Right ventricle myocardium inferior (tissue), 1 donor: ENCODE measurements around the gene ESR1. TPM values are rescaled to one million over a fixed set of nuclear protein-coding genes. Genes with fewer than 3 reads are reported as not detected.
A peak's percentile ranks its signal among the peaks of the same experiment; 100 is the strongest.
"Not testable (repeated sequence)": the region's sequence is repeated elsewhere in the genome, so short reads cannot be mapped to it uniquely, and the experiment has no call there.

Experiments
- ATAC-seq: fragments of 200-7000 bp; cut with Tn5 transposase; one replicate; pipeline ENCODE4 v1.9.1; 2020; ENCODE audit warnings: mild to moderate bottlenecking, moderate library complexity
- DNase-seq: peaks from one replicate; pipeline ENCODE4 v3.0.0; 2021; ENCODE audit errors: missing footprints
- intact Hi-C: fragments of 100-400 bp; cut with DNase I; formaldehyde crosslinking; loops from one replicate; pipeline ENCODE4 v1.11.0; 2022
- total RNA-seq: library from RNA; stranded (reverse); fragmentation: NEBNext Ultra II Directional; extraction: Animal tissue kit (Norgen Biotek cat#: 25700); gene quantifications from one replicate; pipeline ENCODE4 v1.2.1, GENCODE V29; 2021
- donor health status: DM: no; HTN: yes; CAD: no; lungs with severe emphysema.

The ESR1 gene
- total RNA-seq, 1 donor from 2014 or later = 1.4 TPM

GRCh38 chr6:152063170-152063921, 255.9 kb downstream of the ESR1 start:
- ATAC-seq (no peak), DNase-seq (no peak)
- intact Hi-C loops = no loop called here

DNA sequence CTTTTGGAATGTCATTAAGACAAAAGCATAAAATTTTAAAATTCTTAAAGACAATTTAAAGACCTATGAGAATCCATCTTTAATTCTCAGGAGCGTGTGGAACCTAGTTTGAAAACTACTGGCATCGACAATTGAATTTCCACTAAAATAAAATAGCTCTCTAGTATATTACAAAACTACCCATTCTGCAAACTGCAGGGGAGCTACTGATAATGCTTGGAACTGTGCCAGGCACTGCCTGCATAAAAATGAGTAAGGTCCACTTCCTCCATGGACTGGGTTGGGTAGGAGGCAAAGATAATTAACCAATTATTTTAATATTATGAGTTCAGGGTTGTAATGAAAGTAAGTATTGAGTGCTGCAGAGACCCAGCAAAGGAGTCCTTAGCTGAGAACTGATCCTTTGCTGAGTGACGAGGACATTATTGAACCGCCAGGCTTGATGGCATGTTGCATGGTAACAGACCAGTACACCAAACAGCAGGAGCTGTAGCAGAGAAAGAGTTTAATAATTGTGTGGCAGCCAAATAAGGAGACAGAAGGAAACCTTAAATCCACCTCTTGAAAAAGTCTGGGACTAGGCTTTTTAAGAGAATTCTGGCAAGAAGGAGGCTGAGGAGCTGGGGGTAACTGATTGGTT, 261.3 kb downstream of the ESR1 start:
- DNase-seq (no peak), ATAC-seq (peak; percentile 66)
- intact Hi-C loops = no loop called here

GRCh38 chr6:152070556-152070955, 263.1 kb downstream of the ESR1 start:
- intact Hi-C loops = no loop called here
- ATAC-seq = no peak
- DNase-seq = no peak

DNA sequence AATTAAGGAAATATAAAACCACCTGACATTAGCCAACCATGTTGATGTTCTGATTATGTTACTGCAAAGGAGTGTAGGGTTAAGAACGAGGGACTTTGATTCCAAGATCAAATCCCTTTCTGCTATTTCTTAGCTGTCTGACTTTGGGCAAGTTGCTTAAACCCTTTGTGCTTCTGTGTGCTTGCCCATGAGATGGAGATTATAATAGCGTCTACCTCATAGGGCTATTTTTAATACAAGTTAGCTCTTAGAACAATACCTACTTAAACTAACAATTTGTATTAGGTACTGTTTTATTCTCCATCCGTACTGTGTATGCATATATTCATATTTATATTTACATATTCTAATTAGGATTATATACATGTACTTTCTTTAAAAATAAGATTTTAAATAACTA, 263.8 kb downstream of the ESR1 start:
- intact Hi-C loops = no loop called here
- DNase-seq = no peak
- ATAC-seq = peak; percentile 28

- no peak for DNase-seq
- ATAC-seq = no peak
- intact Hi-C loops = no loop called here
These were observed 264.4 kb downstream of the ESR1 start for GRCh38 chr6:152071843-152072242.

- not testable (repeated sequence) for ATAC-seq
These were observed 268.8 kb downstream of the ESR1 start for GRCh38 chr6:152076242-152076641.

GRCh38 chr6:152078001-152078400, 270.5 kb downstream of the ESR1 start:
- DNase-seq (no peak), ATAC-seq (no peak)
- intact Hi-C loops = no loop called here

More at GRCh38 chr6:152076242-152076641, 268.8 kb downstream of the ESR1 start:
- DNase-seq, intact Hi-C loops: not testable (repeated sequence)

GRCh38 chr6:152078804-152079203, 271.3 kb downstream of the ESR1 start:
- intact Hi-C loops = no loop called here
- DNase-seq = no peak
- ATAC-seq = no peak

DNA sequence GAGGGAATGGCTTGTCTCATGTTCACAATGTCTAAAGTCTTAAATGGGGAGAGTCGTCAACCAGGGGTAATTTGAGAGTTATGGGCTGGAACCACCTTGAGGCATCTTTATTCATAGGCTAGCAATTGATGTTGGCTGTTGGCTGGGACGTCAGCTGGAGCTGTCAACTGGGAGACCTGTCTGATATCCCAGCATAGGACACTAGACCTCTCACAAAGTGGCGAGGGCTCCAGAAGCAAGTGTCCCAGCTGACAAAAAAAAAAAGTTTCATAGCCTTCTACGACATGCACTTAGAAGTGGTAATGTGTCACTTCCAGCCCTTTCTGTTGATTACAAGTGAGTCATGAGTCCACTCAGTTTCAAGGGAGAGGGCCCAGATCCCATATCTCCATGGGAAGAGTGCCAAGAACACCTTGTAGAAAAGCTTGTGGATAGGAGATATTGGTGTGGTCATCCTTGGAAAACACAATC, 278.0 kb downstream of the ESR1 start:
- no peak for ATAC-seq
- intact Hi-C loops = no loop called here
- no peak for DNase-seq

DNA sequence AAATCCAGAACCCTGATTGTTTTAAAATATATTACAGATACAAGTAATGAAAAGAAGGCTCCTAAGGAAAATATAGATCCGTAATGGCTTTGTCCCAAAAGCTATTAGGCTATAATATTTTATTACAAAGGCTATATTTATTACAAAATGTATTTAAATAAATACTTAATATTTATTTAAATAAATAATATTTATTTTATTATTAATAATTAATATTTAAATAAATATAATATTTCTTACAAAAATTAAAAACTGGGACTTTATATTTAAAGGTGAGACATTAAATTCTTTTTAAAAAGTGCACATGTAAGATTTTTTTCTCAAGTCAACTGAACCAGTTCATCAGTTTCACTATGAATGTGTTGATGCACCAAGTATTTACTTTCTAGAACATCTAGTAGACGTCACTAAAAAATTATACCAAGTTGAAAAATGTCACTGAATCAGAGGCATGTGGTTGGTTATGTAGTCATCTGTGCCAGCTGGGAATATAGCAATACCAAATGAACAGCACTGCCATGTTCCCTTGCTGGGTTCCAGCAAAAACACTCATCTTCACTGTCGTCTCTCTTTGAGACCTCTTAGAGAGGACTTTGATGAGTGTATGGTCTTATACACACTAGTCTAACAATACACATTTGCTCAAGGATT, 278.9 kb downstream of the ESR1 start:
- DNase-seq (no peak), ATAC-seq (no peak)
- intact Hi-C loops = no loop called here

- ATAC-seq (no peak), DNase-seq (no peak)
- intact Hi-C loops = no loop called here
These were observed 279.6 kb downstream of the ESR1 start for GRCh38 chr6:152087096-152087495.

- intact Hi-C loops = no loop called here
These were observed 280.2 kb downstream of the ESR1 start for GRCh38 chr6:152087701-152088100.

DNA sequence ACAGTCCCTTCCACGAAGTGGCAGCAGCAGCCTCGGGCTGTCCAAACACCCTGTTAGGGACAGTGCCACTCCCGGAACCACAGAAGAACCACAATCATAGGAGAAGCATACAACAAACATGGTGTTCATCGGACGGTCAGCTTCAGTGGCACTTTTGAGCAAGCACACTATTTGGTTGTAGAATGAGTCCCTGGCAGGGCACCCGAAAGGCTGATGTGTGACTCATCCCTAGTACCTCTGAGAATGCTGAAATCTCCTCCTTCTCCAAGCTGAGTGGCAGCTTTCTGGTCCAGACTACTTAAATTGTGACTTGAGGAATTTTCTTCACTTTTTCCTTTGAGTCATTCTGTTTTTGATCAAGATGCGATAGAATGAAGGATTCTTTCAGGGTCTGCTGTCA, 282.5 kb downstream of the ESR1 start:
- DNase-seq = no peak
- ATAC-seq = peak; percentile 47
- intact Hi-C loops = no loop called here

More at GRCh38 chr6:152087701-152088100, 280.2 kb downstream of the ESR1 start:
- no peak for ATAC-seq
- DNase-seq = no peak

GRCh38 chr6:152091201-152091600, 283.7 kb downstream of the ESR1 start:
- ATAC-seq = peak; percentile 45
- intact Hi-C loops = no loop called here

DNA sequence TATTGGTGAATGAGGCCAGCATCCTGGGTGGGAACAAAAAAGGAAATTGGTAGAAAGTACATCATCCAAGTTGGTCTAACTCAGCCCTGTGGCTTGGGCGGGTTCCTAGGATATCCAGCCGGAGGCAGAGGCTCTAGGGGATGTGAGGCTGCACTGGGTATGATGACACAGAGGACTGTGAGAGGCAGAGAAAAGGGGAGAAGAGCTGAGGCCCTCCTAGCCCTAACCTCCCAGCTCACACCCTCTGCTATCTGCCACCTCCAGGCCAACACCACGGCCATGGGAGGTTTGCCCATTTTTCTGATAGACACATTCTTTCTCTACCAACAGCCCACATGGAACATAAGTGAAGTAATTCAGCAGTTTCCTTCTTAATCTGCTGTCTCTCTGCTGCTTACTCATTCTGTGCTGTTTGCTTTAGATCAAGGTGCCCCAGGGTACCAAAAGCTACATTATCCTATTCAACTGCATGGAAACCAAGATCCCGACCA, 284.4 kb downstream of the ESR1 start:
- intact Hi-C loops = no loop called here
- DNase-seq (peak; percentile 59), ATAC-seq (peak; percentile 57)

More at GRCh38 chr6:152091201-152091600, 283.7 kb downstream of the ESR1 start:
- no peak for DNase-seq

DNA sequence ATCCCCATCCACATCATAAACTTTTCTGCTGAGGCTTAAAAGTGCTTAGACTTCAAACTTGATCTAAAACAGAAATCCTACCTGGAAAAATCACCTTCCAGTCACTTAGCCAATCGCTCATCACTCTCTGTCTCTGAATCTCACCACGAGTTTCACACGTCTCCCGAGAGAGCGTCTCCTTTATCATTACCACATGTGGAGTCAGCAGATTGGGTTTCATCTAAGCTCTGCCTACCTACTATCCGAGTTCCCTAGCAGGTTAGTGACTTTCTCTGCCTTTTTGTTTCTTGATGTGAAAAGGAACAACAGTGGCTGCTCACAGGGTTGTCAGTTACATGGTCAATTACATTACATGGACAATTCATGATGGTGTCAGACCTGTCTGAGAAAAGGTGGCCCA, 286.2 kb downstream of the ESR1 start:
- ATAC-seq (no peak), DNase-seq (no peak)
- intact Hi-C loops = no loop called here

GRCh38 chr6:152094276-152094675, 286.8 kb downstream of the ESR1 start:
- no peak for DNase-seq
- intact Hi-C loops = no loop called here

DNA sequence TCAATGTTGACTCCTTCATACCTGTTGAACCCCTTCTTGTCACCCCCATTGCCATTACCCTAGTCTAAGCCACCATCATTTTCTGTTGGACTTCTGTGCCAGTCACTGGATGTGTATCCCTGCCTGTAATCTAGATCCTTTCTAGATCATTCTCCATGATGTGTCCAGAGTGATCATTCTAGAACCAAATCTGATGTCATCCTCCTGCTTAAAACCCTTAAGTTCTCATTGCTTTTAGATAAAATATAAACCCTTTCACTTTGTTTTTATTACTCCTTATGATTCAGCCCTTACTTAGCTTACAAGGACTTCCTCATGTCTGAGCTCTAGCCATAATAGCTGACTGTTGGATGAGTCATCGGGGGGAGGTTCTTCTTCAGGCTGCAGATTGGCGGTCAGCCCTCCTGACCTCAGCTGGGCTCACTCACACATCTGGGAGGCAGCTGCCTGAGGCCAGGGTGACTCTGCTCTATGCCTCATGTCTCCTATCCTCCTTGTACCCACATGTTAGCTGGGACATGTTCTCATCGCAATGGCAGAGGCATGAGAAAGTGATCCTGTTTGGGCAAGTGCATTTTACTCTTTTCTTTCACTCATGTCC, 287.6 kb downstream of the ESR1 start:
- DNase-seq (peak; percentile 70), ATAC-seq (peak; percentile 80)
- intact Hi-C loops = no loop called here

More at GRCh38 chr6:152094276-152094675, 286.8 kb downstream of the ESR1 start:
- ATAC-seq = no peak

DNA sequence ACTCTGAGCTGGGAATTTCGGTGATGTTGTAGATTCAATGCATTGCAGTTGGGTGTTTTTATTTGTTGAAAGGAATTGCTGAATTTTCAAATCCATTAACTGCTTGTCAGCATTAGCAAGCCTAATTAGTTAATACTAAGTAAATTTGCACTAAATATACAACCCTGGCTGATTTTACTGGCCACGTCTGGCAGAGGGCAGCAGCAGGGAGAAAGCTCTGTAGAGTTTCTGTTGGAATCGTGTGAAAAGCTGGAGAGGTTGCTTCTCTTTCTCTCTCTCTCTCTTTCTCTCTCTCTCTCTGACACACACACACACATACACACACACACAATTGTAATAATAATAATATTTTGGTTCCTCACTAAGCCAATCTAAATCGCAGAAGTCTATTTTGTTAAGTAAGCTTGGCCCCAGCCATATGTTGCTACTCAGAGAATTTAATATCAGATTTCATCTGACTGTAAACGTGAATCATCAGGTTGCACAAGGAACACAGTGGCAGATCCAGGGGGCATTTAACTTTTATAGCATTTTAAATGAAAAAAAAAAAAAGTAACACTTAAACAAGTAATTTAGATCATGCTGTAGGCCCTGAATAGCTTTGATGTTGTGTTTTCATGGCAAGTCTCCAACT, 289.5 kb downstream of the ESR1 start:
- intact Hi-C loops = no loop called here

More for the DNA sequence above, 289.5 kb downstream of the ESR1 start:
- DNase-seq = no peak
- ATAC-seq = no peak
